ENCODE results near the gene PTPRG.

DNA sequence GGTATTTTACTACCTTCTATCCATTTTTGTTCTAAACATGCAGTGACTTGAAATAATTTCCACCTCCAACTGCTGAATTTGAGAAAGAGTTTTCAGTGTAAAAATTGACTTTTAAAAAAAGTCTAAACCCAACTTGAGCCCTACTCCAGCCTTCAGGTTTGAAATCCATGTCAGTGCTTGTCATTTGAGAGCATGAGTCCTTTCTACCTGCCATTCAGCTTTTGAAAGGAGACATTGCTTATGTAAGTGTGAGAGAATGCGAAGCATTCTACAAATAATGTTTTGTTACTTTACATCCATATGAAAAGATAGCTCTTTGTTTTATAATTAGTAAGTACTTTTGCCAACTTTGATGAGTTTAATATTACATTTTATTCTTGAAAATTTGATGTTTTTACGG, 329.2 kb downstream of the PTPRG start:
- TF ChIP-seq CBFB (CRISPR knock-in tag; IDR thresholded peaks at IDR 0.05) (no peak), EP300 (IDR thresholded peaks at IDR 0.05; ENCODE audit: low read depth in 2 of 2, low read length in 2 of 2) (no peak), EP300 (CRISPR knock-in tag; IDR thresholded peaks at IDR 0.05; ENCODE audit: borderline replicate concordance) (no peak), ATF1 (CRISPR knock-in tag; IDR thresholded peaks at IDR 0.05) (no peak), TAF1 (CRISPR knock-in tag; IDR thresholded peaks at IDR 0.05) (no peak), RARG (CRISPR knock-in tag; IDR thresholded peaks at IDR 0.05; ENCODE audit: low read depth) (no peak), HMG20A (CRISPR knock-in tag; IDR thresholded peaks at IDR 0.05; ENCODE audit: borderline replicate concordance) (no peak)

All from HepG2 (cell line).